ENCODE measurements around the gene POFUT2. TPM values are rescaled to one million over a fixed set of nuclear protein-coding genes. Genes with fewer than 3 reads are reported as not detected.
A peak's percentile ranks its signal among the peaks of the same experiment; 100 is the strongest.

Gene POFUT2
- total RNA-seq, 3 donors from 2014 or later, result 26.4 to 38.0 (median 29.8) TPM

GRCh38 chr21:45295576-45296365 is 8.1 kb upstream of the POFUT2 start:
- H3K36me3 ChIP-seq (ENCODE audit: low read depth), result no peaks in the 10 kb centered on the region
- H3K9me3 ChIP-seq, result no peaks in the 10 kb centered on the region
- DNase-seq, result peak in 1 of 3 donors; percentile 13
- intact Hi-C loops (cut with DNase I, micrococcal nuclease), result no loop called here
- TF ChIP-seq CTCF (IDR thresholded peaks at IDR 0.05), result no peak
- no peak overlapping the region for H3K4me3 ChIP-seq
- peaks cover 24% of the 10 kb centered on the region for H3K4me1 ChIP-seq (ENCODE audit: low read depth)
- ATAC-seq, result no peak

- ATAC-seq, result peak; percentile 42
- H3K9me3 ChIP-seq, result no peaks in the 10 kb centered on the region
- H3K4me3 ChIP-seq, result no peak overlapping the region
- peak; percentile 61 to 76 (median 64) for DNase-seq
- H3K4me1 ChIP-seq (ENCODE audit: low read depth), result peaks cover 24% of the 10 kb centered on the region
- intact Hi-C loops (cut with DNase I, micrococcal nuclease), result loop anchor here (5.0 kb wide), 1 partner anchor 143 kb away; no protein-coding TSS in a partner anchor
- H3K36me3 ChIP-seq (ENCODE audit: low read depth), result no peaks in the 10 kb centered on the region
- TF ChIP-seq CTCF (IDR thresholded peaks at IDR 0.05), result no peak
Observed at GRCh38 chr21:45294509-45295291, 7.0 kb upstream of the POFUT2 start.

- no peak overlapping the region for H3K4me3 ChIP-seq
- H3K36me3 ChIP-seq (ENCODE audit: low read depth), result no peaks in the 10 kb centered on the region
- no peak for TF ChIP-seq CTCF (IDR thresholded peaks at IDR 0.05)
- H3K9me3 ChIP-seq, result no peaks in the 10 kb centered on the region
- ATAC-seq (no peak), DNase-seq (peak in 2 of 3 donors; percentile 33 to 57)
- peaks cover 24% of the 10 kb centered on the region for H3K4me1 ChIP-seq (ENCODE audit: low read depth)
- intact Hi-C loops (cut with DNase I, micrococcal nuclease), result loop anchor here (5.0 kb wide), 1 partner anchor 143 kb away; no protein-coding TSS in a partner anchor
Observed at GRCh38 chr21:45293726-45294401, 6.2 kb upstream of the POFUT2 start.

GRCh38 chr21:45293220-45293725 is 5.6 kb upstream of the POFUT2 start:
- no peak for TF ChIP-seq CTCF (IDR thresholded peaks at IDR 0.05)
- Histone ChIP-seq H3K36me3 (ENCODE audit: low read depth) (no peaks in the 10 kb centered on the region), H3K4me3 (no peak overlapping the region), H3K9me3 (no peaks in the 10 kb centered on the region), H3K4me1 (ENCODE audit: low read depth) (peaks cover 28% of the 10 kb centered on the region)
- DNase-seq, result peak in 1 of 3 donors; percentile 31
- intact Hi-C loops (cut with DNase I, micrococcal nuclease), result loop anchor here (5.0 kb wide), 1 partner anchor 144 kb away; no protein-coding TSS in a partner anchor
- ATAC-seq, result no peak
